Activated T-helper 1 cell treated with anti-CD3 and anti-CD28 coated beads, Interleukin-2, amount 50 U/mL, for 16 hours (primary cell): ENCODE results near the gene GCK.

Experiments
- DNase-seq, 2 donors: peaks; one replicate each; pipeline ENCODE4 v3.0.0-alpha.2; 2020; ENCODE audit warnings: low read depth in 1 of 2, low spot score in 1 of 2

Gene GCK

DNA sequence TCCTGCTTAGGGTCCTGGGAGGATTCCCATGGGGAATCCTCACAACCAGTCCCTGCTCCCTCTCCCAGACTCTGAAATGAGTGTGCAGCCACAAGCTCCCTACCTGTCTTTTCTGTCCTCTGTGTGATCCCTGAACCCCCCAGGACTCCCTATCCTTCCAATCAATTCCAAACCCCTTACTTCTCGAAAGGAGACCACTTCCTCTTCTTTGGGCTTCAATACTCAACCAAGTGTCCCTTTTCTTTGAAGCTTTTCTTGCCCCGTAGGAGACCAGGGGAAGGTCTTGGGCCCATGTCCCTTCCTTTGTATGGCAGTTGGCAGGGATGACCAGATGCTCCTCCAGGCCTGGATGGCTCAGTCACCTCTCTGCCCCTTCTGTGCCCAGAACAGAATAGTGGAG, 83.4 kb downstream of the GCK start:
- no peak for DNase-seq

DNA sequence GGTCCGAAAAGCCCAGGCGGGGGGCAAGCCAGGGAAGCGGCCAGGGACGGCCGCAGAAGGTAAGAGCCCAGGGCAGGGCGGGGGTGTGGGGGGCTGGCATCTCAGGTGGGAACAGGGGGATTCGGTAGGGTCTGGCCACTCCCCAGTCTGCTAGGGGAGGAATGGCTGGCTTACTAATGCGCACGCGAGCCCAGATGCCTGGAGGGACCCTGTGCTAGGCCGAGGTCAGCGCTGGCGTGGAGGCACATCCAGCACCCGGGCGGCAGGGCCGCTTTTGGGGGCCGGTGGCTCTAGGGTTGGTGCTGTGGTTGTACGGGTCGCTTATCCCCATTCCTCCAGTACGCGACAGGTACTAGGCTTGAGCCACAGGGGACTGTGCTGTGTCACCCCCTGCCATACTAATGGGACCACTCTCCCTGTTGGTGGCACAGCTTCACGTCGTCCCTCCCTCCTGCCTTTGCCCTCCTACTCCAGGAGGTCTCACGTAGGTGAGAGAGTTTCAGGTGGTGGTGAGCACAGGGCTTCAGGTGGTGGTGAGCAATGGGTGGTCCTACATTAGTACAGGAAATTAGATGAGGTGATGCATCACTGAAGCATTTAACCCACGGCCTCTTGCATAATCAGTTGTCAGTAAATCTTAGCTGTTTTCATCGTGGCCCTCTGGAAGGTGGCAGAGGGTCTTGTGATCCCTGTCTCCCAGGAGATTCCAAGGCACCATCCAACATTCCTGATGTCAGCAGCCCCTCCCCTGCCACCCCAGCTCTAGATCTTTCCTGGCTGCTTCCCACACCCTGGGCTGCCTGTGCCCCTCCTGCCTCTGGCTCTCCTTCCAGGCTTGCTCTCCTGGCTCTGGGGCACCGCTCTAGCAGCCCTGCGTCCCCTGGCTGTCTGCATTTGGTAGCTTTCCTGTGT, 84.1 kb downstream of the GCK start:
- no peak for DNase-seq

DNA sequence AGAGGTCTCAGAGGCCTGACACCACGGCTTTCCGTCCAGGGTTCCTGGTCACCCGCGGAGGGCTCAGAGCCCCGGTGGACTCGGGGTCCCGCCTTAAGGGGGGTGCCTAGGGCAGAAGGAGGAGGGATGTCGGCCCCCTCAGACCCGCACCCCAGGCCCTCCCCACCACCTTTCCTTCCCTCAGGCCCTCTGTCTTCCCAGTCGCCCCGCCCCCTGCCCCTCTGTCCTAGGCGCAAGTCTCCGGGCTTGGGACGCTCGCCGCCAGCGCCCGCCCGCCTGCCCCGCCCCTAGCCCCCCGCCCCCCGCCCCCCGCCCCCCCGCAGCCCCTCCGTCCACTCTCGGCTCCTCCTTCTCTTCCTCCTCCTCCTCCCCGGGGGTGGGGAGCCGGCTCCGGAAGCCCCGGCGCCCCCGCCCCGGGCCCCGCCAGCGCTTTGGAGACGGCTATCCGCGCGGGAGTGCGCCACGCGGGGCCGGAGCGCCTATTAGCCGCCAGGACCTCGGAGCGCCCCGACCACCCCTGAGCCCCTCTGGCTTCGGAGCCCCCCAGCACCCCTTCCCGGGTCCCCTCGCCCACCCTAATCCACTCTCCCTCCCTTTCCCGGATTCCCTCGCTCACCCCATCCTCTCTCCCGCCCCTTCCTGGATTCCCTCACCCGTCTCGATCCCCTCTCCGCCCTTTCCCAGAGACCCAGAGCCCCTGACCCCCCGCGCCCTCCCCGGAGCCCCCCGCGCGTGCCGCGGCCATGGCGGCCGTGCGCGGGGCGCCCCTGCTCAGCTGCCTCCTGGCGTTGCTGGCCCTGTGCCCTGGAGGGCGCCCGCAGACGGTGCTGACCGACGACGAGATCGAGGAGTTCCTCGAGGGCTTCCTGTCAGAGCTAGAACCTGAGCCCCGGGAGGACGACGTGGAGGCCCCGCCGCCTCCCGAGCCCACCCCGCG, 85.0 kb downstream of the GCK start, which contains the start of gene AEBP1:
TSS of gene AEBP1 (plus strand) at position 423 of the 937 bp plus-strand sequence. CDS start at position 744, 321 bp downstream.
- no peak for DNase-seq

DNA sequence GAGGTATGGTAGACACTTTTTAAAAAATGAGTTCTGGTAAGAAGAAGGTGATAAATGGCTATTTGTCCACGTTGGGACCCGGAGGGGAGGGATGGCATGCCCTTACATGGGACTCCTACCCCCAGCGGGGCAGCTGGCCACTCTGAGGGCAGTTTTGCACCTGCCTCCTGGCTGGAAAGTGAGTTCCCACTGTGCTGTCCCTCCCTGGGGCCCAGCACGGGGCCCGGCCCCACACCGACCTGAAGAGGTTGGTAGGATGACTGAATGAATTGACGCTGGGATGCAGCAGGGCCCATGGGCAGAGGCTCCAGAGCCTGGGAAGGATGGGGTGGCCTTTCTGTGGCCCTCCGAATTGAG, 85.7 kb downstream of the GCK start:
- no peak for DNase-seq

DNA sequence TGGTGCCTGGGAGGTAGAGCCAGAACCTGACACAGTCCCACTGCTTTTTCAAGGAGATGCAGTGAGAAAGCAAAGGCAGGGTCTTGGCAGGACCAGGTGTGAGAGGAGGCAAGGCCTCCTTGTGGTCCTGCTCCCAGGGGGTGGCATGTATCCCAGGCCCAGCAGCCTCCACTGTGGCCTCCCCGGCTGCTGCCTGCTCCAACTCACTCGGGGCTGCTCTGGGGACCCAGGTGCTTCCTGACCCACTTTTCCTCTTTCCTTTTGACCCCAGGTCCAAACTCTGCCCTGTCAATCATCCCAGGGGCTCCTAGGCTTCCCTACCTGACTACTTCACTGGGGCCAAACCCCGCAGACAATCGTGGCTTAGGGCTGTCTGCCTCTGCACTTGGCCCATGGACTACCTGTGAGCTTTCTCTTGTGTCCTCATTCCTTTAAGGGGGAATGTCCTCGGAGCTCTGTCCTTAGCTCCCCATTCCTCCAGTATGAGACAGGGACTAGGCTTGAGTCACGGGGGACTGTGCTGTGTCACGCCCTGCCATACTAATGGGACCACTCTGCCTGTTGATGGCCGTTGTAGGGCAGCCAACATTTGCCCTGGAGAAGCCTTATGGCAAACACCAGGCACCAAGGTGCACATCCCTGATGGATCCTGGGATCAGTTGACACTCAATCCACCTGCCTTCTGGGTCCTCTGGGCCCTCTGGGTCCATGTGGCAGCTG, 86.2 kb downstream of the GCK start:
- DNase-seq = no peak

DNA sequence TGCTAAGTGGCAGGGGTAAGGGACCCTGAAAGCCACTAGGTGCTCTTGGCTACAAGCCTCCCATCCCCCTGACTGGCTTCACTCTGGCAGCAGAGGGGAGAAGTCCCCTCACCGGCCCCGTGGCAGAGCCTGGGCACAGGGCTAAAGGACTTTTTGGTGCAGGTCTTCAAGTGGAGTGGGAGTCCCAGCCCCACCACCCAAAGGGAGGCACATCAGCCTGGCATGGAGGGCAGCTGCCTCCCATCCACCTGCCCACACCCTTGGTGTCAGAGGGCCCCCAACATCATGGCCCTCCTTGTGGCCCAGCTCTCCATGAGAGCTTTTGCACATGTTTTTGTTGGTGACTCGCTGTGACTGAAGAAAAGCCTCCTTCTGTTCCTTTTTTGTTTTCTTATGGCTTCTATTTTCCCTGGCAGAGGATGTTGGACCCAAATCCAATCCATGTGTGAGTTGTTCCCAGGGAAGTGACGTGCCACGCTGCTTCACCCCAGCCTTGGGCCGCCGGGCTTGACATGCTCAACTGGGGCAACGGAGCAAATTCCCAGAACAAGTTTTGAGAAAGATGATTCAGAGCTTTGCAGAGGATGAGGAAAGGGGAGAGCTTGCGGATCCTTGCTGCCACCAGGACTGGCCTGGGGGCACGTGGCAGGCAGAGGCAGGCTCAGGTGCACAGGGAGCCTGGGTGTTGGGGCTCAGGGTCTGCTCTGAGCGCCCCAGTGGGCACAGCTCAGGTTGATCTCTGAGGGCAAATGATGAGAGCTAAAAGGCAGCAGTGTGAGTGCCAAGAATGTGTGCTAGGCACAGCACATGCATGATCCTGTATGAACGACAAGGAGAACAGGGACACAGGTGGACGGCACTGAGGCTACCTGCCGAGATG, 87.0 kb downstream of the GCK start:
- DNase-seq = no peak

DNA sequence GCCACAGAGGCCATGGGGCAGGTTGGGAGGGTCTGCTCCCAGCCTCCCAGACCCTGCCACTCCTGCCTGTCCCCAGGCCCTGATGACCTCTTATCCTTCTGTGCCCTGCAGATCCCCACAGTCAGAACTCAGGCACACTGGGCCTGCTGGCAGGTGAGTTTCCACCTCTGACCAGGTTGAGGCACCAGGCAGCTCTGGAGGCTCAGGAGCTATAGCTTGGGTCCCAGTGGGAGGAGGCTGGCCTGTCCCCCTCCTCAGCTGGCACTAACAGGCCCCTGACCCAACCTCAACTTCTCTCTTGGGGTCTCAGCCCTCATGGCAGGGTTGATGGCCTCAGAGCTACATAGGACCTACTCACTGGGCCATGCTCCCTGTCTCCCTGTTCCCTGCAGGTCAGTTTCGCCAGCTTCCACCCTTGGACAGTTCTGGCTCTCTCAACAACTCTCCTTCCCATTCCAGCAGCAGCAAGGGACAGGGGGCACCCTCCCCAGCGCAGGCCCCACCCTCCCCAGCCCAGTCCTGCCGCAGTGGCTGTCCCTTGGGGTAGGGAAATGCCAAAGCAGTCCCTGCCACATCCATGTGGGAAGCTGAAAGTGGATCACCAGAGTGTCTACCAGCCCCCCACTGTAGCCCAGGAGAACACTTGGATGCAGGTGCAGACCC, 87.8 kb downstream of the GCK start:
- no peak for DNase-seq

DNA sequence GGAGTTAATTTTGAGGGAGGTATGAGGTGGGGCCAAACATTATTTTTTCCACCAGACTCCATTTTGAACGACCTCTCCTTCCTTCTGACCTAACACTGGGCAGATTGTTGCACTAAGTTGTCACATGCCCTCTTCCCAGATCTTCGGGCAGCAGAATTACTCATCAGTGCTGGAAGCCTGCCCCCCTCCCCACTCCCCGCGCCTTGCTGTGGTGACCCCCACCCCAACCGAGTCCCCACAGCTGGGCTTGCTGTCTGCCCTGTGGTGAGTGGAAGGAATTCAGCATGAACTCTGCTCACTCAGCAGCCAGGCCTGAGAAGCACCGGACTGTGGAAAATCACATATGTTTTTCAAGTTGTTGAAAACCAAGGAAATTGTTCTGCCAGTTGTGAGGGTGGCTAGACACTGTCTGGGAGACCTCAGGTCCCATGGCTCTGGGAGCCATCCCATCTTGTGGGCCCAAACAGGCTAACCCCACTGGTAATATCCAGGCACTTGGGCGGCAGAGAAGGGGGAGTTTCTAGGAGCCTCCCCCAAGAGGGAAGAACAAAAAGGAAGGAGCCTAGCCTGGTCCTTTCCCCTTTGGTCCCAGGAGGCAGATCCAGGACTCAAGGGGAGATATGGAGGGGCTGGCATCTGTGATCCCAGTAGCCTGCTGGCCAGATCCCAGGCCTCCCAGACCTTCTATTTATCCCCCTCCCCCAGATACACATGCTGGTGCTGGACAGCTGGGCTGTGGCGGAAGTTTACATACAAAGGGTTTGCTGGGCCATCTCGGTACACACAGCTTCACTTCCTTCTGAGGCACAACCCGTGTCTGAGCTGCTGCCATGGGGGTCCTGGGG, 88.6 kb downstream of the GCK start:
- DNase-seq = no peak

DNA sequence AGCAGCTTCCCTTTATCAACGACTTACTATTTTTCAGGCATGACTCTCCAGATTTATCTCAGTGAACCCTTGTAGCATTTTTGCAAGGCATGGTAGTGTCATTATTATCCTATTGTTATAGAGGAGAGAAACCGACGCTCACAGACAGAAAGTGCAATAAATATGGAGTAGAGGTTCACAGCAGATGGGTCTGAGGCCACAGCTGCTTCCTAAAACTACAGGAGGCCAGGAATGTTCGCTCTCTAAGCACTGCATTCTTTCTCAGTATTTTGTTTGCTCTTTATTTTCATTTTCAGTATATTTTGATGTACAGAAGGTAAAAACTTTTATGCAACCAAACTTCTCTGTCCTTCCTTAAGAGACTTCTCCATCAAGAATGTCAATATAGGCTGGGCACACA, 89.6 kb downstream of the GCK start:
- DNase-seq = no peak

DNA sequence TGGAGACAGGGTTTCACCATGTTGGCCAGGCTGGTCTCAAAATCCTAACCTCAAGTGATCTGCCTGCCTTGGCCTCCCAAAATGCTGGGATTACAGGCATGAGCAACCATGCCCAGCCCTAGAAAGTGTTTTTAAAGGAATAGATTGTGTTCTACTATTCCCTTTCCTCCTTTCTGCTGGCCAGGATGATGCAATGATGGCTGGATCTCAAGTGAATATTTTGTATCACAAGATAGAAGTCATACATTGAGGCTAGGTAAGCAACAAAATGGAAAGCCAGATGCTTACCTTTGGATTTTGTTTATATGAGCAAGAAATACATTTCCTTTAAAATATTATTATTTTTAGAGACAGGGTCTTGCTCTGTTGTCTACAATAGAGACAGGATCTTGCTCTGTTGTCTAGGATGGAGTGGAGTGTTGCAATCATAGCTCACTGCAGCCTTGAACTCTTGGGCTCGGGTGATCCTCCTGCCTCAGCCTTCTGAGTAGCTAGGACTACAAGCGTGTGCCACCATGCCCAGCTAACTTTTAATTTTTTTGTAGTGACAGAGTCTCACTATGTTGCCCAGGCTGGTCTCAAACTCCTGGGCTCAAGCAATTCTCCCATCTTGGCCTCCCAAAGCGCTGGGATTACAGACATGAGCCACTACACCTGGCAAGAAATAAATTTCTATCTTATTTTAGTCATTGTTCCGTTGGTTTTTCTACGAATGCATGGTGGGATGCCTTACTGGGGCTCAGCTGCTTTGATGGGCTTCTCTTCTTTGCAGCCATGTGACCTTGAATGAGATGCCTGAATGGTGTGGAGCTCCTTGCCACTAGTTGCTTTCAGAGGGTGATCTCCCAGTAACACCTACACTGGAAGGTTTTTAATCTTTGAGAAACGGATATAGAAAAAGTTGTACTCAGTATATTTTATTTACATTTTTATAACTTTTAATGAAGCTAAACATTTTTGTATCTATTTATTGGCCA, 90.9 kb downstream of the GCK start:
- DNase-seq = no peak

DNA sequence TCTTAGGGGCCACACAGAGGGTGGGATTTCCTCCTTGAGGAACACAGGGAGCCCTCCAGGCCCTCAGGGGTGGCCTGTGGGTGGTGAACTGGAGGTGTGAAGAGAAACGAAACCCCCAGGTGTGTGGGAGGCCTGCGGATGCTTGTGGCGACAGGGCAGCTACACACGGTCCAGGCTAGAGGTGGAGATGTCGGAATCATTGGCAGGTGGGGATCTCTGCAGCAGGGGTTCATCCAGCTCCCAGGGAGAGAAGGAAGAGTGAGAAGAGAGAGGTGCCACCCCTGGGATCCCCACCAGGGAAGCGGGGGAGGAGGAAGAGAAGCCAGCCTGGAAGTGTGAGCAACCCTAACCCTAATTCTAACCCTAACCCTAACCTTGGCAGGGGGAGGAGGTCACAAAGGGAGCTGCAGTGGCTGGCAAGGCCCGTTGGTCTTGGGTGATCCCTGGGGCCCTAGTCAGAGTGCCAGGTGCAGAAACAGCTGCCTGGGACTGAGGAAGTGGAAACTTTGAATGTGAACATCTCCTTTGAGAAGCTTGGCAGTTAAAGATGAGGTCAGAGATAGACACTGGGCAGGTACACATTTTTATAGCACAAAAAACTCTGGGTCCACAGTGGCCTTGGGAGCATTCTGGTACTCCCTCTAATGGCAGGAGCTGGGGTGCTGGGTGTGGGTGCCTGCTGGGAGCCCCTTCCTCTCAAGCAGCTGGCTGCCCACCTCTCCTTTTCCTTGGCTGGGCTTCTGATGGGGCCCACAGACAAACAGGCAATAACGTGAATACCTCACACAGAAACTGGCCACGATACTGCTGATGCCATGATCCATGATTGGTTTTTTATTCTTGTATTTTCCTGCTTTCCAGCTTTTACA, 91.9 kb downstream of the GCK start:
- no peak for DNase-seq

DNA sequence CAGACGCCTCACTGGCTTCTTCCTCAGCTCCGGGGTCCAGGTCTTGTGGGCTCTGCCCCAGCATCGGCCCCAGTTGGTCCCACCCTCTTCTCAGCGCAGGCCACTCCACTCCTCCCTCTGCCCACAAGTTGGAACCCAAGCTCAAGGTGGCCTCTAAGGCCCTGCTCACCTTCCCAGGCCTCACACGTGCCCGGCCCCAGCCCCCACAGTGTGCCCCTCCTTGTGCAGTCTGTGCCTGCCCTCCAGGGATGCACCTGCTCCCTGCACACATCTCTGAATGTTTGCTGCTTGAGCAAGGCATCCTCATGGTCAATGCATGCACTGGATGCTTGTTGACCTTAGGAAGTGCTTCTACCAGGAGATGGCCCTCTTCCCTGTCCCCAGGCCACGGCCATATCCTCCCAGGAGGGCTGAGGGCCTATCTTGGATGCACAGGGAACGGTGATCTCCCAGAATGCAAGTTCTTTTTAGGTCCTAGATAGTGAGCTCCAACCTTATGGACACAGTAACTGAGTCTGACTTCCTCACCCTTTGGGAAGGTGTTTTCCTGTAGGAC, 92.8 kb downstream of the GCK start:
- DNase-seq = no peak

DNA sequence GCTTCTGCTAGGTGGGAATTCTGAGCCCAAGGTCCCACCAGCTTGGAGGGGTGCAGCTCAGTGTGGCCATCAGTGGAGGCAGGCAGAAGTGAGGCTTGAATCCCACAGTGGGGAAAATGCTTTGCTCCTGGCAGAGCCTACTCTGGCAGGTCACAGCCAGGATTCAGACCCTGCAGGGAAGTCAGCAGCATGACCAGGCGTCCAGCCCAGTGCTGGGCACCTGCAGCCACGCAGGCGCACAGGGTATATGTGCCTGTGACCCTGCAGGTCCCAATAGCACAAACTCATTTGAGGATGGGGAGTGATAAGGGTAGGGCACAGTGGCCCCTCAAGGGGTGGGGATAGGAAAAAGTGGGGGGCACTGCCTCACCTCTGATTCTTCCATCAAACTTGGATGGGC, 93.5 kb downstream of the GCK start:
- DNase-seq = no peak

DNA sequence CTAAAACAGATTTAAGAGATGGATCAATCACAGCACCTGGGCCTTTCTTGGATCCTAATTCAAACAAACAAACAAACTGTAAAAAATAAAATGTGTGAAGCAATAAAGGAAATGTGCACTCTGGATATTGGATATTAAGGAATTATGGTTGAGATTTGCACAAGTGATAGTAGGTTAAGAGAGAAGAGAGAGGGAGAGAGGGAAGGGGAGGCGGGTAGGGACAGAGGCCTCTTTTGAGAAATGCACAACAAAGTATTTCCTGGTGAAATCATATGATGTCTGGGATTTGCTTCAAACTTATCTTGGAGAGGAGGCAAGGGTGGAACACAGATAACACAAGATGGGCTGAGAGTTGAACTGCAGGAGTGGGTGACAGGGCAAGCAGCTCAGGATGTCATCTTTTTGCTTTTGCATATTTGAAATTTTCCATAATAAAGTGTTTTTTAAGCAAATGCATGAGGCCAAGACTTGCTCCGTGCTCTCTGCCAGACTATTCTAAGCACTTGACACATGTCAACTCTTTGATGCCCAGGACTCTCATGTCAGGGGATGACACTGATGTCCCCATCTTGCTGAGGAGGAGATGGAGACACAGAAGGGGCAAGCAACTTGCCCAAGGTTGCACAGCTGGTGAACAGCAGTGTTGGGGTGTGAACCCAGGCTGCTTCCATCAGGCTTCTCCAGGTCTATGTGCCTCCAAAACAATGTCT, 94.2 kb downstream of the GCK start:
- DNase-seq = no peak

DNA sequence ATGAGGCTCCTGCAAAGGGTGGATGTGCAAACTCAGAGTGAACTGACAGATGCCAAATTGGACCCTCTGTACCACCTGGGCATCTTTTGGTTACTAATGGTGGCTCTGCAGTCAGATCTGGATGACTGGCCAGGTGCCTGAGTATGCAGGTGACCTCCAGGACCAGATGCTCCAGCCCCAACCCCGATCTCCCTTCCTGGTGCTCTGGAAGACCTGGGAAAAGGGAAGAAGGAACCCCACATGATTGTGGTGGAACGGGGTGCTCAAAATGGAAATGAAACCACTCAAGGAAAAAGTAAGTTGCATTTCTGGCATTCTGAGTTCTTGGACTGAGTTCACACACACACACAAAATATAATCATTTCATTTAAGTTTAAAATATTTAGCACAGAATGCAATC, 94.9 kb downstream of the GCK start:
- DNase-seq = no peak
